Activated CD8-positive, alpha-beta memory T cell treated with anti-CD3 and anti-CD28 coated beads for 48 hours (primary cell): Measurements from ENCODE around the gene PIH1D1.
A peak's percentile ranks its signal among the peaks of the same experiment; 100 is the strongest.

Experiments used
- DNase-seq, 3 experiments: peaks; one replicate each; pipeline ENCODE4 v3.0.0-alpha.2; 2020; ENCODE audit warnings: low read depth in 2 of 3, low spot score in 2 of 3

PIH1D1 gene

GRCh38 chr19:49451430-49452181, at the start of gene PIH1D1:
PIH1D1 (minus strand) TSS chr19:49451814; CDS start chr19:49451574, 240 bp downstream.
- peak; percentile 69 to 87 (median 81) for DNase-seq

DNA sequence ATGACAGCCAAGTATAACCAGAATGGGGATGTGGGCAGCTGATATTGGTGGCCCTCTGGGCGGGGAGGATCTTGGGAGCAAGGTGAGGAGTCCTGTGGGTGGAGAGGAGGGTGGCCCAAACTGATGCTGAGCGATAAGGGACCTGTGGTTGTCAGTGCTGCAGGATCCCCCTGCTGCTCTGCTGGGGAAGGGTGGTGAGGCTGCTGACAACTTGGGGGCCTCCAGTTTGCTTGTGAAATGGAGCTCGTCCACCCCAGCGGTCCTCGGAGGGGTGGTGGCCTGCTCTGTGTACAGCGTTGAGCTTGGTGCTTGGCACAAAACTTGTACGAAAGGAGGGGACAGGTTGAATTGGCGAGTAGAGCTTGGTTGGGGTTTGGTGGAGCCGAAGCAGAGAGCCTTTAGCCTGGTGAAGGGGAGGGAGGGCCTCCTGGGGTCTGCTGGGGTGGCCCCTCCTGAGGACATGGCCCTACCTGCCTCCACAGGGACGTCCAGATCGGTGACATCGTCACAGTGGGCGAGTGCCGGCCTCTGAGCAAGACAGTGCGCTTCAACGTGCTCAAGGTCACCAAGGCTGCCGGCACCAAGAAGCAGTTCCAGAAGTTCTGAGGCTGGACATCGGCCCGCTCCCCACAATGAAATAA, 47.5 kb upstream of the PIH1D1 start:
- DNase-seq, result no peak

DNA sequence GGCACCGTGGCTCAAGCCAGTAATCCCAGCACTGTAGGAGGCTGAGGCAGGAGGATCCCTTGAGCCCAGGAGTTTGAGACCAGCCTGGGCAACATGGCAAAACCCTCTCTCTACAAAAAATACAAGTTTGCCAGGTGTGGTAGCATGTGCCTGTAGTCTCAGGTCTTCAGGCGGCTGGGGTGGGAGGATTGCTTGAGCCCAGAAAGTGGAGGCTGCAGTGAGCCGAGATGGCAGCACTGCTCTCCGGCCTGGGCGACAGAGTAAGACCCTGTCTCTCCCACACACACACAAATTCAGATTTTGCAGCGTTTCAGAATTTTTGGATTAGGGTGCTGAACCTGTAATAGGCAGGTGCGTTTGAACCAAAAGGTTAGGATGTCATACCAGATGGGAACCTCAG, 46.9 kb upstream of the PIH1D1 start:
- DNase-seq, result no peak

GRCh38 chr19:49497789-49498103, 46.1 kb upstream of the PIH1D1 start:
- no peak for DNase-seq

DNA sequence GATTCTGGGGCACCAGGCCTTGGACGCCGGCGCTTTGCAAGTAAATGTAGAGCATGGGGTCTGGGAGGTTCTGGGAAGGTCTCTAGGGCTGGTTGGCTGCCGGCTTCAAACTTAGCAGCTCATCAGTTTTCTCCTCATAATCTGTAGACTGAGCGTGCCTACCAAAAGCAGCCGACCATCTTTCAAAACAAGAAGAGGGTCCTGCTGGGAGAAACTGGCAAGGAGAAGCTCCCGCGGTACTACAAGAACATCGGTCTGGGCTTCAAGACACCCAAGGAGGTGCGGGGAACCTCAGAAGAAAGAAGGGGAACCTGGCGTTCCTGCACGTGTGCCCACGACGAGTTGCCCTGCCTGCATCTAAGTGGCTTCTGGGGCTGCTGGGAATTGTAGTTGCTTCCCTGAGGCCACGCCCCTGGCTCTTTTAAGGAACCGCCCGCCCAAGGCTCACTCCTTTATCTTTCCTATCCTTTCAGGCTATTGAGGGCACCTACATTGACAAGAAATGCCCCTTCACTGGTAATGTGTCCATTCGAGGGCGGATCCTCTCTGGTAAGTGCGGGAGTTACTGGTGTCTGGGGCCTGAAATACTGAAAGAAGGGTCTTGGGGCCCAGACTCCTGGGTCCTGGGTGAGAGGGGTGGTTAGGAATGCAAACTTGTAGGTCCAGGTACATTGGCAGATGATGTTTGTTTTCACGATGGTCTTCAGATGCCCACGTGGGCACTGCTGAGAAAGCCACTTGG, 45.6 kb upstream of the PIH1D1 start:
- no peak for DNase-seq

- DNase-seq, result no peak
Measured at GRCh38 chr19:49496574-49497008, 45.0 kb upstream of the PIH1D1 start.

DNA sequence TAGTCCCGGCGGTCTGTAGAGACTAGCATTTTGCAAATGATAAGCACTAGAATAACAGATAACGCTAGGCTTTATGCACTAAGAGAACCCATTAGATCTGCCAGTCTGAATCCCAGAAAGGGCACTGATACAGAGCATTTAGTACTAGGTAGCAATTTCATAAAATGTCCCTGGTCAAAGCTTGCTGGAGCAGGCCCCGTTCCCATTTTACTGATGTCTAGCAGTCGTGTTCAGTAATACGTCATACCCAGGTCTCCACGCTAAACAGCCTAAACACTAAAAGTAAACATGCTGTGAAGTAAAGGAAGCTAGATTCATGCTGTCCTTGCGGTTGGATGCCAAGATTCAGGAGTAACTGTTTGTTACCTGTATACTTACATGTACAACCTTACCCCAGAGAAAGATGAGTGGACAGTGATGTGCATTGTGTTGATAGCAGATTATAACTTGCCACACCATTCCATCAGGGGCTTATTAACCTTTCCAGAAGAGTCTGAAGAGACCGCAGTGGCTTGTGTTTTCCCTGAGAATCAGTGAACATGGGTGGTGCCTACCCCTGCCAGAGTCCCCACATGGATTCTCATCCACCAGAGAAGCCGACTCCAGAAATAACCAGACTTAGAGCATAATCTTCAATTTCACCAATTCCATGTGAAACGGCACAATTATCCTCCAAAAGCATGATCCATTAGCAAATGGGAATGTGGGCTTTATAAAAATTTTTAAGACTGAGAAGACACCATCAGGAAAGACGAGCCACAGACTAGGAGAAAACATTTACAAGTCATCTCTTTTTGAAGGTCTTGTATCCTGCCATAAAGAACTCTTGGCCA, 41.2 kb upstream of the PIH1D1 start:
- DNase-seq, result no peak

DNA sequence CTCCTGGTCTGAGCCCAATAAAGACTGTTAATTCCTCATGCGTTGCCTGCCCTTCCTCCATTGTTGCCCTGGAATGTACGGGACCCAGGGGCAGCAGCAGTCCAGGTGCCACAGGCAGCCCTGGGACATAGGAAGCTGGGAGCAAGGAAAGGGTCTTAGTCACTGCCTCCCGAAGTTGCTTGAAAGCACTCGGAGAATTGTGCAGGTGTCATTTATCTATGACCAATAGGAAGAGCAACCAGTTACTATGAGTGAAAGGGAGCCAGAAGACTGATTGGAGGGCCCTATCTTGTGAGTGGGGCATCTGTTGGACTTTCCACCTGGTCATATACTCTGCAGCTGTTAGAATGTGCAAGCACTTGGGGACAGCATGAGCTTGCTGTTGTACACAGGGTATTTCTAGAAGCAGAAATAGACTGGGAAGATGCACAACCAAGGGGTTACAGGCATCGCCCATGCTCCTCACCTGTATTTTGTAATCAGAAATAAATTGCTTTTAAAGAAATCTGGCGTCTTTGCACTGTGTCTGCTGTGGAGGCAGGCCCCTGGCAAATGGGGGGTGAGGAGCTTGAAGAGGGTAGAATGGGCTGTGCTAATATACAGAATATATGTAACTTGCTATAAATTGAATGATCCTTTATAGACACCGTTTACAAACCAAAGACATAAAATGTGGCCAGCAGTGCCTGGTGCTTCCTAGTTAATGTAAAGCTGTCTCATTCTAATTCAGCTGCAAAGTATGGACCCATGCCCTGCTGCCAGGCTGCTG, 40.4 kb upstream of the PIH1D1 start:
- no peak for DNase-seq

DNA sequence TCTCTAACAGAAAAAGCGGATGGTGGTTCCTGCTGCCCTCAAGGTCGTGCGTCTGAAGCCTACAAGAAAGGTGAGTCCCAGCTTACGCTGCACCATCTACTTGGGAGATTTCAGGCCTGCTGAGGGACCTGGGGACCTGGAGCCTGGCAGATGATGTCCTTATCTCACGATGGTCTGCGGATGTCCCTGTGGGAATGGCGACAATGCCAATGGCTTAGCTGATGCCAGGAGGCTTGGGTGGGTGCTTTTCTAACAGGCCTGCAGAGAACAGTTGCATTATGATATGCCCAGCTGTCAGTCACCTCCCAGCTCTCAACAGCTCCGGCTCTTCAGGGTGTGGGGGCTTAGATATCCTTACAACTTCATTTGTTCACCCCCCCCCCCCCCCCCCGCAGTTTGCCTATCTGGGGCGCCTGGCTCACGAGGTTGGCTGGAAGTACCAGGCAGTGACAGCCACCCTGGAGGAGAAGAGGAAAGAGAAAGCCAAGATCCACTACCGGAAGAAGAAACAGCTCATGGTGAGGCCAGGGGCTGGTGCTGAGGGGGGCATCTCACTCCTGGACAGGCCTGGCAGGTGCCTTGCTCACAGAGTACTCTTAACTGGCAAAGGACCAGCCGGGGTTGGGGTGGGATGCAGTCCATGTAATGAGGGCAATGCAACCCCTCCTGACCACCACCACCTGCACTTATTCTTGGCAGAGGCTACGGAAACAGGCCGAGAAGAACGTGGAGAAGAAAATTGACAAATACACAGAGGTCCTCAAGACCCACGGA, 39.6 kb upstream of the PIH1D1 start:
- DNase-seq, result no peak

GRCh38 chr19:49490287-49491029, 38.8 kb upstream of the PIH1D1 start:
- no peak for DNase-seq

DNA sequence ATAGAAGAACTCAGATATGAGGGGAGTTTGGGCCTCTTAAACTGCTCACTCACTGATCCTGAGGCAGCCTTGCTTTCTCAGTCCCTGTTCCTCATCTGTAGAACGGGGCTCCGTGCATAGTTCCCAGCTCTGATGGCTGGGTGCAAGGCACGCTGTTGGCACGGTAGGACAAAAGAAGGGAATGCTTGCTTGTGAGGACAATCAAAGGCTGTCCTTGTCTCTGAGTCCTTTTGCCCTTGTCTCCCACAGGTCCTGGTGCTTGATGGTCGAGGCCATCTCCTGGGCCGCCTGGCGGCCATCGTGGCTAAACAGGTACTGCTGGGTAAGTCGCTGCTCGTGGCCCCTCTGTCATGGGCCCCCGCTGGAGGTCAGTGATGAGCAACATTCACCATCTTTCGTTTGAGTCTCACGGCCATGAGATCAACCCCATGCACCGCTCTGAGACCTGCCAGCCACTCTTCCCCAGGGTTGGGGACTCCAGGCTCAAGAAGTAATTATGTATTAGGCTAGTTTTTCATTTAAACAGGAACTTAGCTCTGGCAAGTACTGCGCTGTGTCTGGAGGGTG, 38.1 kb upstream of the PIH1D1 start:
- no peak for DNase-seq

DNA sequence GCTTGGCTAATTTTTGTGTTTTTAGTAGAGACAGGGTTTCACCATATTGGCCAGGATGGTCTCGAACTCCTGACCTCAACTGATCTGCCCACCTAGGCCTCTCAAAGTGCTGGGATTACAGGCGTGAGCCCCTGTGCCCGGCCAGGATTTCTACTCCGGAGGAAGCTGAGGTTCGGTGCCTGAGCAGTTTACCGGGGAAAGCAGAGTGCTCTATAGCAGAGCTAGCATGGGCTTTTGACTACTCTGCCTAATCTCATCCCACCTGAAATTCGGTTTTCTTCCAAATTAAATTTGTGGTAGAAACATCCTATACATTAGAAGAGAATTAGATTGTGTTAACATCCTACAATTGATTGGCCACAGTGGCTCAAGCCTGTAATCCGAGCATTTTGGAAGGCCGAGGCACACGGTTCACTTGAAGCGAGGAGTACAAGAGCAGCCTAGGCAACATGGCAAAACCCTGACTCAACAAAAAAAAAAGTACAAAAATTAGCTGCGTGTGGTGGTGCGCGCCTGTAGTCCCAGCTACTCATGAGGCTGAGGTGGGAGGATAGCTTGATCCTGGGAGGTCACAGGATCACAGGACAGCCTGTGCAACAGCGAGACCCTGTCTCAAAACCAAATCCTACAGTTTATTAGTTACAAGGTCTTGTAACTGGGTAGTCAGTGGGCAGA, 37.4 kb upstream of the PIH1D1 start:
- no peak for DNase-seq

DNA sequence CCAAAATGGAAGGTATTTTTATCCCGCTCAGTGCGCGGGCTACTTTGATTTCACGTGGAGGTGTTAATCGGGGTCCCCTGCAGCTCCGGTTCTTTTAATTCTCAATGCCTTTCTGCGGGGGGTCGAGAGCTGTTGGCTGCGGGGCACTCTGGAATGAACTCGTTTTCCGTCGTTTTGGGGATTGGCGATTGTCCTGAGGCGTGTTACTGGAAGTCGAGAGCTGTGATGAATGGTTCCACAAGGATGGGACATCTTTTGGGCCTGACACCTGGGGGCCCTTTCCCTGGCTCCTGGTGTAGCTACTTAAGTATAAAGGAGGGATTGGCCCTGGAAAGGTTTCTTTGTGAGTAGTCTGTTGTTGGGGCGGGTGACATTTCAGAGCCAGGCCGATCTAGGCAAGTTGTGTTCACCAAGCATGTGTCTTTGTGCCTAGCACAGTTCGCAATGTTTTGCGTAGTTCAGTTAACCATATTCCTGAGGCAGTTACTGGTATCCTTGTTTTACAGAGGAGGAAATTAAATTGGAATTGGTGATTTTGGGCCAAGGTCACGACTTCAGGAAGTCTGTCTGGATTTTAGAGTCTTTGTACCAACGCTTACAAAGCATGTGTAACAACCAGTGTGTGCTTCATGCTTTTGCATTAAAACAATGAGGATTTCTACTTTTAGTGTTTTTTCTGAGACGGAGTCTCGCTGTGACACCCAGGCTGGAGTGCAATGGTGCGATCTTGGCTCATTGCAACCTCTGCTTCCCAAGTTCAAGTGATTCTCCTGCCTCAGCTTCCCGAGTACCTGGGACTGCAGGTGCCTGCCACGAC, 36.6 kb upstream of the PIH1D1 start:
- no peak for DNase-seq

DNA sequence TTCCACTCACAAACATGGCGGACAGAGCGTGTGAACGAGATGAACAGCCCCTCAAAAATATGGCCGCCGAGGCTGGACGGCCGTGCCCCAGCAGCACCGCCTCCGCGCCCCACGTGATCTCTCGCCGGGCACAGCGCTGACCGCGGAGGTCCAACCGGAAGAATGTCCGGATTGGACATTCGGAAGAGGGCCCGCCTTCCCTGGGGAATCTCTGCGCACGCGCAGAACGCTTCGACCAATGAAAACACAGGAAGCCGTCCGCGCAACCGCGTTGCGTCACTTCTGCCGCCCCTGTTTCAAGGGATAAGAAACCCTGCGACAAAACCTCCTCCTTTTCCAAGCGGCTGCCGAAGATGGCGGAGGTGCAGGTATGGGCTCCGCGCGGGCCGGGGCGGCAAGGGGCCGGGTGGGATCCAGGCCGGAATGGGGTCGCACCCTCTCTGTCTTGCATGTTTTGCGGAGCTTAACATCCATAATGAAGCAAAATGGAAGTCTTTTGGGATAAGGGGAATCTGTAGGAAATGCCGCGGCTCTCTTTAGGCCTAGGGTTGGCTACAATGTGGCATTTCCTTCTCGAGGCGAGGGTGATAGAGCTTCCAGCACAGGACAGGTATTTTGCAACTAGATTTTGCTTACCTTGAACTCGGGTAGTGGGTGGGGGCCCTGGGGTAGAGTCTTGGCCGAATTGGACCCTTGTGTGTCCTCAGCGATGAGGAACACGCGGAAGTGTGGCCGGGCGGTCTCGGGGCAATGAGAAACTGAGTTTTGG, 35.8 kb upstream of the PIH1D1 start, which contains the start of gene RPL13A:
Gene RPL13A (plus strand): TSS at position 332 of the 769 bp plus-strand sequence. CDS start 22 bp downstream, at position 354.
- DNase-seq, result peak; percentile 98 to 100 (median 99)

DNA sequence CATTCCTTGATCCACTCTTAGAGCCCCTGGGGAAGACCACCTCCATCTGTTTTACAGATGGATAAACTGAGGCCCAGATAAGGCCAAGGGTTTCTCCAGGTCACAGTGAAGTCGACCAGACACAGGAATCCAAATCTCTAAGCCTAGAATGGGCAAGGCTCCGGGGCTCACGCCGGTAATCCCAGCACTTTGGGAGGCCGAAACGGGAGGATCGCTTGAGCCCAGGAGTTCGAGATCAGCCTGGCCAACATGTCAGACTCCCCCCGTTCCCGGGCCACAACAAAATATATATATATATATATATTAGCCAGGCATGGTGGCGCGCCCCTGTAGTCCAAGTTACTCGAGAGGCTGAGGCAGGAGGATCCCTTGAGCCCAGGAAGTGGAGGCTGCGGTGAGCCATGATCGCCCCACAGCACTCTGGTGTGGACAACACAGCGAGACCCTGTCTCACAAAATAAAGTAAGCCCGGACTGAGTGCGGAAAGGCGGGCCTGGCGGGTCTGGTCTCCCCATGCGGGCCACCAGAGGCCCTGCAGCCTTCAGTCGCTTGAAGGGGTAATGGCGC, 35.2 kb upstream of the PIH1D1 start:
- no peak for DNase-seq

- DNase-seq, result no peak
Measured at GRCh38 chr19:49486232-49486631, 34.6 kb upstream of the PIH1D1 start.
